ENCODE measurements around the gene MFSD12.
"Not testable (repeated sequence)": the region's sequence is repeated elsewhere in the genome, so short reads cannot be mapped to it uniquely, and the experiment has no call there.

Gene MFSD12

GRCh38 chr19:3538965-3539755 lies 18.2 kb downstream of the MFSD12 start, which contains the start of gene TEKTIP1:
Gene TEKTIP1, plus strand, starts transcription at chr19:3539174. Its CDS starts 4 bp downstream, at chr19:3539178.
- H3K27ac ChIP-seq: no peak within 1 kb of the TSS
- no peak for DNase-seq (ENCODE audit: low read depth, low spot score)

DNA sequence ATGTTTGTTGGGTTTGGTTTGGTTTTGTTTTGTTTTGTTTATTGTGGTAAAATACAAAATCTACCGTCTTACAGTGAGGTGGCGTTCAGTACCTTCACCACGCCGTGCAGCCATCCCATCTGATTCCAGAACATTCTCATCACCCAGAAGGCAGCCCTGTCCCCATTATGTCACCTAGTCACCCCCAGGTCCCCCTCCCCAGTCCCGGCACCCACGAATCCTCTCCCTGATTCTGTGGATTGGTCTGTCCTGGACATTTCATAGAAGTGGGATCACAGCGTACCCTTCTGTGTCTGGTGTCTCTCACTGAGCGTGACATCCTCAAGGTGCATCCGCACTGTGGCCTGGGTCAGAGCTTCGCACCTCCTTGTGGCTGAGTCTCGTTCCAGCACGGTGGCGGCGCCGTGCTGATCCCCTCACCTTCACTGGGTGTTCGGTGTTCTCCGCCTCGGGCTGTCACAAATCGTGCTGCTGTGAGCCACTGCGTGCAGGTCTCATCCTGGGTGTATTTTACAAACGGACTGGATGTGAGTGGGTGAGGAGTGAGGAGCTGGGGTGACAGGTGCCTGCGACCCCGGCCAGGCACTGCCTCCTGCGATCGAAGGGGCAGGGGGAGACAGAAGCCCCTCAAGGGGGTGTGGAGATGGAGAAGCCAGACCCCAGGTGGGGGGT lies 19.0 kb downstream of the MFSD12 start:
- DNase-seq (ENCODE audit: low read depth, low spot score): no peak
- H3K27ac ChIP-seq: no peak overlapping the region

DNA sequence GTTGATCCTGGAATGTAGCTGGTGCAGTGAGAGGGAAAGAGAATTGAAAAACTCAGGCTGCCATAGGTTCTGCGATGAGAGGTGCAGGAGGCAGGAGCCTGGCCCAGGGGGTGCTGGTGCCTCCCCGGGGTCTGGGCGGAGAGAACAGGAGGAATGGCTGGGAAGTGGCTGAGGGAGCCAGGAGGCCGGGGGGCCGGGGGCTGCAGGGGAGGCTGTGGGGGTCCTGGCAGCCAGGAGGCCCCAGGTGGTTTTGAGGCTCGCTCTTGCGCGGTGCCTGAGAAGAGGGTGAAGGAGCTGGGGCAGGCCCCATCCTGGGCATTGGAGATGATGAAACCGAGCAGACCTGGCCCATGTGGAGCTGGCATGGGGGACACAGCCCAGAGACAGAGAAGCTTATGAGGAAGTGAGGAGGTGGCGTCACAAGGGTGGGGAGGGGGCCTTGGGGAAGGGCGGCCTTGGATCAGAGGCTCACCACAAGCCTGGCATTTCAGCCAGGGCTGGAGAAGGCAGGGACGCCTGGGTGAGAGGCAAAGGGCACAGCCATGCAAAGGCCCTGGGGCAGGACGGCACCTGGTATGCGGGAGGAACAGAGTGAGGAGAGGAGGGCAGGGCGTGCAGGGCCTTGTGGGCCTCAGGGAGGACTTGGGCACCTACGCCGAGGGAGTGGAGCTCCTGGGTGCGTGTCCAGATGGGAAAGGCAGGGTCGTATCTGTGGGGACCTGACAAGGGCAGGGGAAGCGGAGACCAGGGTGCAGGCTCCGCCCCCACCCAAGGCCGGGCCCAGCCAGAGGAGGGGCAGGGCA lies 19.7 kb downstream of the MFSD12 start:
- no peak for DNase-seq (ENCODE audit: low read depth, low spot score)
- H3K27ac ChIP-seq: no peak overlapping the region

DNA sequence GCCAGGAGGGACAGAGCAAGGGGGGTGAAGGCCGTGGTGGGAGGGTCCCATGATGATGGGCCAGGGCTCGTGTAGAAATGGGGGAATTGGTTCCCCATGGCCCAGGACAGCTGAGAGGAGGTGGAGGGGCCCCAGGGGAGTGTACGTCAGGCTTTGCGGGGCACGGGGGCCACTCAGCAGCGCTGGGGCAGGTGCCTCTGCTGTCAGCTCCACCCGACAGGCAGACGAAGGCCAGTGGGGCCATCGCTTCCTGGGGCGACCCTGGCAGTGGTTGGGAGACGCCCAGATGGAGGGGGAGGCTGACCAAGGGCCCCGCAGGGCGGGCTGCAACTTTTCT lies 20.3 kb downstream of the MFSD12 start:
- no peak for DNase-seq (ENCODE audit: low read depth, low spot score)
- no peak overlapping the region for H3K27ac ChIP-seq

DNA sequence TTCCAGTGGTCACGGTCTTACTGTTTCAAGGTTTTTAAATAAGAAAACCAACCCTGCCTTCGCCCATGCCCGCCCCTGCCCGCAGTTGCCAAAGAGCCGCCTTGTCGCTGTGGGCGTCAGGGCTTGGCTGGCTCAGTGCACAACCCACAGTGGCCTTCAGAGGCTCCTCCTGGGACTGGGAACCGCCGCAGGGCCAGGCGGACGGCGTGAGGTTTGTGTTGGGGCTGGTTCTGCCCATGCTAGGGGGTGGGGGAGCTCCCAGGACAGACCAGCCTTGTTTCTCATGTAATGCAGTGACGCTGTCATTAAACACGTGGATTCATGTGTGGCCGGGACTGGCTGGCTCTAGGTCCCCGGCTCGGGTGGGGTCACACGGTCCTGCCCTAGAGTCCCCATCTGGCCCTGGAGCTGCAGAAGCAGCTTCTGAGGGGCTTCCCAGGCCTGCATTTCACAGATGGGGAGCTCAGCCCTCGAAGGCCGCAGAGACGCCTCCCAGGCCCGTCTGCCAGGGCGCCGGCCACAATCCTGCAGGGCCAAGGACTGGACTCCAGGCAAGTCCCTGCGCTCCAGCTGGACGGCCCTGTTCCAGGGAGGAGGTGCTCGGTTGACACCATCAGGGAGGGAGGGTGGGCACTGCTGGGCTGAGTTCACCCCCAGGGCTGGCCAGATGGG lies 20.8 kb downstream of the MFSD12 start:
- DNase-seq (ENCODE audit: low read depth, low spot score): no peak
- H3K27ac ChIP-seq: no peak overlapping the region

DNA sequence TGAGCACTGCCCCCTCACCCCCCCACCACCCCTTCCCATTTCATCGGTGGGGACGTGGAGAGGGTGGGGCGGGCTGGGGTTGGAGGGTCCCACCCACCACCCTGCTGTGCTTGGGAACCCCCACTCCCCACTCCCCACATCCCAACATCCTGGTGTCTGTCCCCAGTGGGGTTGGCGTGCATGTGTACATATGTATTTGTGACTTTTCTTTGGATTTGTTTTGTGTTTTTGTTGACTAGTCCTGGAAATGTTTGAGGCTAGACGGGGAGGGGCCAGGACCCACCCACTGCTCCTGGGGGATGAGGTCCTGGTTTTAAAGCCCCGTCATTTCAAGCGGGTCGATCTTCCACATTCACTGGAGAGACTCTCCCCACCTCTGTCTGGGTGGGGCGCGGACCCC lies 21.4 kb downstream of the MFSD12 start:
- DNase-seq (ENCODE audit: low read depth, low spot score): no peak
- no peak overlapping the region for H3K27ac ChIP-seq

GRCh38 chr19:3535563-3535965 lies 21.8 kb downstream of the MFSD12 start:
- DNase-seq (ENCODE audit: low read depth, low spot score): no peak
- no peak overlapping the region for H3K27ac ChIP-seq

- no peak overlapping the region for H3K27ac ChIP-seq
- DNase-seq (ENCODE audit: low read depth, low spot score): no peak
These were observed 22.2 kb downstream of the MFSD12 start for GRCh38 chr19:3535235-3535535.

- H3K27ac ChIP-seq: no peak overlapping the region
- no peak for DNase-seq (ENCODE audit: low read depth, low spot score)
These were observed 22.8 kb downstream of the MFSD12 start for GRCh38 chr19:3534375-3535234.

GRCh38 chr19:3533563-3534216 lies 23.7 kb downstream of the MFSD12 start:
- no peak overlapping the region for H3K27ac ChIP-seq
- DNase-seq (ENCODE audit: low read depth, low spot score): no peak

DNA sequence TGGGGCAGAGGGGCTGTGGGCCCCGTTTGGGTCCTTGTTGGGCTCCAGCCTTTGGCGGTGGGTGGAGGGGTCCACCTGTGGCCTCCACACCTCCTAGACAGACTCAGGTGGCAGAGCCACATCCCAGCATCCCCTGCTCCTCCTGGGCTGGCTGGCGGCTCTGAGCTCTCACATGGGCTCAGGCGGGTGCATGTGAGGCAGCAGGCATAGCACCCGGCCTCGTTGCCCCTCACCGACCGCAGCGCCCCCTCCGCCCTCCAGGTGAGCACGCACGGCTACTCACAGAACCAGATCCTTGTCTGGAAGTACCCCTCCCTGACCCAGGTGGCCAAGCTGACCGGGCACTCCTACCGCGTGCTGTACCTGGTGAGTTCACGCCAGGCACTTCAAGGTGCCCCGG lies 24.4 kb downstream of the MFSD12 start:
- no peak for DNase-seq (ENCODE audit: low read depth, low spot score)
- no peak overlapping the region for H3K27ac ChIP-seq

DNA sequence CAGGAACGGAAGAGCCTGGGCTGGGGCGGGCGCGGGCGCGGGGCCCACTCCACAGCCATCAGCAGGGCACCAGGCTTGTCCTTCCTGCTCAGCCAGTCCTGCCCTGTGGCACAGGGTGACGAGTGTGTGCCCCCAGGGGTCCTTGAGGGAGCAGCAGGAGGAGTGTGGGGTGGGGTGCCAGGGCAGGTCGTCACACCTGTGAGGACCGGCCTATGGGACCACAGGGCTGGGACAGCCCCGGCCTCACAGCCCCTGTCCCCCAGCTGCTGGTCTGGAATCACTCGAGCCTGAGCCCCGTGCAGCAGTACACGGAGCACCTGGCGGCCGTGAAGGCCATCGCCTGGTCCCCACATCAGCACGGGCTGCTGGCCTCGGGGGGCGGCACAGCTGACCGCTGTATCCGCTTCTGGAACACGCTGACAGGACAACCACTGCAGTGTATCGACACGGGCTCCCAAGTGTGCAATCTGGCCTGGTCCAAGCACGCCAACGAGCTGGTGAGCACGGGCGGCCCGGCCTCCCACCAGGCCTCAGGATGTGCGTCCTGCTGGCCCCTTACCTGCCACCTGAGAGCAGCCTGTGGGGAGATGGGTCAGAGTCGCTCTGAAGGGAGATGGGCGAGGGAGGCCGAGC lies 25.1 kb downstream of the MFSD12 start:
- no peak overlapping the region for H3K27ac ChIP-seq
- no peak for DNase-seq (ENCODE audit: low read depth, low spot score)

DNA sequence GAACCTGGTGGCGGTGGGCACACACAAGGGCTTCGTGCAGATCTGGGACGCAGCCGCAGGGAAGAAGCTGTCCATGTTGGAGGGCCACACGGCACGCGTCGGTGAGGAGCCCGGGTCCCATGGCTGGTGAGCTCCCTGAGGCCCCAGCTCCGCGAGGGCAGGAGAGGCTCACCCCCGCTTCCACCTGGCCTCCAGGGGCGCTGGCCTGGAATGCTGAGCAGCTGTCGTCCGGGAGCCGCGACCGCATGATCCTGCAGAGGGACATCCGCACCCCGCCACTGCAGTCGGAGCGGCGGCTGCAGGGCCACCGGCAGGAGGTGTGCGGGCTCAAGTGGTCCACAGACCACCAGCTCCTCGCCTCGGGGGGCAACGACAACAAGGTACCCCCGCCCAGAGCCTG lies 25.7 kb downstream of the MFSD12 start:
- H3K27ac ChIP-seq: no peak overlapping the region
- DNase-seq (ENCODE audit: low read depth, low spot score): no peak

GRCh38 chr19:3530389-3530788 lies 27.0 kb downstream of the MFSD12 start:
- DNase-seq (ENCODE audit: low read depth, low spot score): no peak
- H3K27ac ChIP-seq: no peak overlapping the region

GRCh38 chr19:3529299-3529698 lies 28.1 kb downstream of the MFSD12 start:
- not testable (repeated sequence) for DNase-seq (ENCODE audit: low read depth, low spot score); H3K27ac ChIP-seq

- H3K27ac ChIP-seq: no peak overlapping the region
- no peak for DNase-seq (ENCODE audit: low read depth, low spot score)
These were observed 28.7 kb downstream of the MFSD12 start for GRCh38 chr19:3528539-3529211.

DNA sequence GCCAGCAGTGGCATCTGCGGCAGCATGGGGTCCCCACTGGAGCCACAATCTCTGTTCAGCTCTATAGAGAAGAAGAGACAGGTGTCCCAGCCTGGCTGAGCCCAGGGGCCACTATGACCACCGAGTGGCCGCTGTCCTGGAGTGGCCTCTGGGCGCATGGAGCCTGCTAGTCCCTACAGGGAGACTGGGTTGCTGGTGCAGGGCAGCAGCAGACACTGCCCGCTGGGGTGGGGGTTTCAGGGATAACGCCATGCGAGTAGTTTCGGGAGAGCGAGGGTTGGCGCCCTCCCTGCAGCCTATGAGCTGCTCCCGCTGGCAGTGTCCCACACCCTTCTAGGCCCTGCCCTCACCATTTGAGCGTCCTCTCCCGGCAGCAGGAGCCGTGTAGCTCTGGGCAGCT lies 29.3 kb downstream of the MFSD12 start:
- DNase-seq (ENCODE audit: low read depth, low spot score): no peak
- no peak overlapping the region for H3K27ac ChIP-seq

DNA sequence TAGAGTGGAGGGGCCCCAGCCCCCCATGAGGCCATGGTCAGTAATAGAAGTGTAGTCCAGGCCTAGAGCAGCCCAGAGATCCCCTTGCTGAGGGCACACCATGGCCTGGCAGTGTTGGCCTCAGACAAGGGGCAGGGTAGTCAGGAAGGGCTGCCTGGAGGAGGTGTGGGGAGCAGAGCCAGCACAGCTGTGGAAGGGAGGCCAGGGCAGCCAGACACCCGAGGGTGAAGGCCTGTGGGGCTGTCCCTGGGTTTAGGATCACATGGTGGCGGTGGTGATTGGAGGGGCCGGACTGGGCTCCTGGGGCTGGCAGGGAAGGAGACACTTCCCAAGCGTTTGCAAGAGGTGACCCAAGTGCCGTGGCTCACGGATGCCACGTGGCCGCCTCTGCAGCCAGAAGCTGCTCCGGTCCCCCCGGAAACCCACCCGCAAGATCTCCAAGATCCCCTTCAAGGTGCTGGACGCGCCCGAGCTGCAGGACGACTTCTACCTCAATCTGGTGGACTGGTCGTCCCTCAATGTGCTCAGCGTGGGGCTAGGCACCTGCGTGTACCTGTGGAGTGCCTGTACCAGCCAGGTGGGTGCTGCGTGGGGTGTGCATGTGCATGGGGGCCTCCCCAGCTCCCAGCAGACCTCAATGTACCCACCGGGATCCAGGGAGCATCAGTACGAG lies 30.0 kb downstream of the MFSD12 start:
- DNase-seq (ENCODE audit: low read depth, low spot score): no peak
- H3K27ac ChIP-seq: no peak overlapping the region
